ENCODE measurements around the gene ARGLU1. TPM values are rescaled to one million over a fixed set of nuclear protein-coding genes. Genes with fewer than 3 reads are reported as not detected.

Gene ARGLU1
- total RNA-seq, 2 donors from 2014 or later = 69.9 to 72.8 TPM

DNA sequence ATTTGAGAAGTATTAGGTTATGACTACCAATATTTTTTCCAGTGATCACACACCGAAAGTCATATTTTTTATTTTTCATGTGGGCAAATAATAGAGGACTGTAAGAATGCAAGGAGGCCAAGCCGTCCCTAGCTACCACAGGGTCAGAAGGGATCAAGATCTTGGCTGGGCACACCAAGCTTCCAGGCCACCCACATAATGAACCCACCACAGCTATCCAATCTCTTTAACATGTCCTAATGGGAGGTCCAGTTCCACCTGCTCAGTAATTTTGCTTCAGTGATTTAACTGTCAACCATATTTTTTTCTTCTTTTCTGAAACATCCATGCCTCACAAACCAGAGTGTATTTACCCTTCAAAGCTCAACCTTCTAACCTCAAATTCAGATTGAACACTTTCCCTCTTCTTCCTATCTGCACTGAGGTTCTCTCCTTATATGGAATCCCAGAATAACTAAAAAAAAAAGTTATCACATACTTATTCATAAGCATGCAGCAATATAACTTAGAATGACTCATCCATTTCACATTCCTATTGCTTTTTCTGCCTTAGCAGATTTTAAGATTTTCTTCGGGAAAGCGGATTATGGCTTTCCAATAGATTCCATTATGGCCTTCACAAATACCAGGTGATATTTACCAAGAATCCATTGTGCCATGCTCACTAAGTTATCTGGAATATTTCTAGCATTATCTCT, 12.2 kb downstream of the ARGLU1 start:
- intact Hi-C loops (cut with DNase I) = no loop called here
- DNase-seq (ENCODE audit: low spot score) = no peak

DNA sequence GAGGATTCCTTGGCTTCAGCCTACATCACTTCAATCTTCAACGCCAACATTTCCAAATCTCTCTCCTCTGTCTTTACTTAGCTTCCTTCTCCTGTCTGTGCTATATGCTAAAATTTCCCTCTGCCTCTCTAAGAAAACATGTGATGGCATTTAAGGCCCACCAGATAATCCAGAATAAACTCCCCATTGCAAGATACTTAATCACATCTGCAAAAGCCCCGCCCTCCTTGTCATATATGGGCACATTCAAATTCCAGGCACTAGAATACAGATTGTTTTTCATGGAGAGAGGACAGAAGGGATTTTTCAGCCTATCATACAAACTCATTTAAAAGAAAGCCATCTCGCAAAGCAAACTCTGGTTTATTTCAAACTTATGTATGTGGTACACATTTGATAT, 16.2 kb downstream of the ARGLU1 start:
- intact Hi-C loops (cut with DNase I) = no loop called here
- DNase-seq (ENCODE audit: low spot score) = no peak

DNA sequence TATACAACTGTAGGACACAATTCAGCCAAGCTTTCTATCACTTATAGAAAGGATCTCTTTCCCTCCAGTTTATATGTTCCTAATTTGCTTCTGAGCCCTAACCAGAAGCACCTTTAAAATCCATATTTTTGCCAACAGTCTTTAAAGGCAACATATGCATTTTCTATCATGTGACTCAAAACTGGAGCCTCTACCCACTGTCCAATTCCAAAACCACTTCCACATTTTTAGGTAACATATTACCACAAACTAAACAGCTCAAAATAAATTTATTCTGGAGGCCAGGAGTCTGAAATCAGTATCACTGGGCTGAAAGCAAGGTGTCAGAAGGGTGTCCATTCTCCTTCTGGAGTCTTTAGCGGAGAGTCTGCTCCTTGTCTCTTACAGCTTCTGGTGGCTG, 16.6 kb downstream of the ARGLU1 start:
- intact Hi-C loops (cut with DNase I) = no loop called here
- no peak for DNase-seq (ENCODE audit: low spot score)

DNA sequence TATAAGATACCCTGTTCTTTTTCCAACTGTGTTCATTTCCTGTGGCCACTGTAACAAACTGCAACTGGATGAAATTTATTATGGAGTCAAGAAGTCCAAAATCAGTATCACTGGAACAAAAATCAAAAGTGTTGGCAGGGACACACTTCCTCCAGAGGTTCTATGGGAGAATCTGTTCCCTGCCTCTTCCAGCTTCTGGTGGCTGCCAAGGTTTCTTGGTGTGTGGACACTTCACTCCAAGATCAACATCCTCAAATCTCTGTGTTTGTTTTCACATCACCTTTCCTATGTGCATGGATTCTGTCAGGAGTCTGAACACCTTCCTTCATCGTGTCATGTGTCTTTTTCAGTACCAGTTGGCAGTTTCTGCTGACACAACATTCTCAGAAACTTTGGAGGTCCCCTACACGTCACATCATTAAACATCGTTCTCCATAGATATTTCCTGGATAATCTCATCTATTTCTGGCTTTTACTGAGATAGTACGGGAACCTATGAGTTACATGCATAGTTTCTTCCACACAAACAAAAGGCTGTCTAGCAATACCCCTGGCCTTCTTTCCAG, 17.3 kb downstream of the ARGLU1 start:
- intact Hi-C loops (cut with DNase I) = no loop called here

DNA sequence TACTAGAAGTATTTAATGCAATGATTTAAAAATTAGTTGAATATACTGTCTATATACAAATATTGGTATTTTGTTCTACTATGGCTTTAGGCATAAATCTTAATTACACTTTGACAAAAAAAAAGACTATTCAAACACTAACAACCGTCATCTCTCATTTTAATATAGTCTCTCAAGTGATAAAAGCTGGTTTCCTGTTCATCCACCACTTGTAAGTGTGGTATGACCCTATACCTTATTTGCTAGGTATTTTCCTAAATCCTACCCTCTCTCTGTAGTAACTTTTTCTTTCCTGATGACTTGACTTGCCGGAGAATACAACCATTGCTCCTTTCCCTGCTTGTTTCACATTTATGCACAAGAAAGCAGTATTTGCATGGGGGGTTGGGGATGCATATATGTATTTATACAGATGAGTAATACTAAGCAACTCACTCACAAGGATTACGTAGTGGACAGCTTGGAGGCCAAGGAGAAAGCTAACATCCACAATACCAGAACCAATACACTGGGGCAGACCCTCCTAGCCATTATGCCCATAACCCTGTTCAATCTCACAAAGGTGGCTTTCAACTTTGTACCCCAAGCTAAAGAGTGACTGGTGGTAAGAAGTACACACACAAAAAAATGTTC, 19.8 kb downstream of the ARGLU1 start:
- intact Hi-C loops (cut with DNase I) = no loop called here
- no peak for DNase-seq (ENCODE audit: low spot score)

More for the DNA sequence above, 17.3 kb downstream of the ARGLU1 start:
- no peak for DNase-seq (ENCODE audit: low spot score)

DNA sequence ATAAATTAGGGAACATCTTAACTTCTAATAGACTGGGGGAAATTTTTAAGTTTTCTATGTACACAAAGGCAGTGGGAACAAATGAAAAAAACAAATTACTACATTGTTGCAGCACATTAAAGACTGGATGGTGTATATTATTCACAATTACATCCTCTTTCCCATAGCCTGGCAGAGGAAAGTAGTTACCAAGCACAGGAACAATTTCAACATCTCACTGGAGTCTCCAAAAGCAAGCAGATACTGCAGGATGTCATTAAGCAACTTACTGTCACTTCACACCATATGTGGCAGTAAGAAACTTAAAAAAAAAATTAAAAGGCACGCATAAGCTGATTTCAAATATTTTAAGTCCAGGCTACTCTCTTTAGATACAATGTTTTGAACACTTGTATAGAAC, 26.1 kb downstream of the ARGLU1 start:
- intact Hi-C loops (cut with DNase I) = no loop called here
- DNase-seq (ENCODE audit: low spot score) = no peak

DNA sequence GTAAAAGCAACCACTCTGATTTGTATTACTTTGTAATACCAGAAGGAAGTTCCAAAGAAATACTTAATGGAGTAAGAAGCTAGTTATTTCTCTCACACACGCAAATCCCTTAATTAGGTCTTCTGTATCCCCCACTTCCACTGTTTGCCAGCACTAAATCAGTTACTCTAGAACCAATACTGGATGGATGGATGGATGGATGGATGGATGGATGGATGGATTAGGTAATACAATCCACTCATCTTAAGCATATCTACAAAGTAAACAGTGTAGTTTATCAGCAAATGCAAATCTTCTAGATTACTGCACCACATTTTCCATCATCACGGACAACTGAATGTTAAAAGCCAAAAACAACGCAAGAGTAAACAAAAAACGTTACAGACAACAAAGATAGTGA, 27.3 kb downstream of the ARGLU1 start:
- intact Hi-C loops (cut with DNase I) = no loop called here
- no peak for DNase-seq (ENCODE audit: low spot score)

DNA sequence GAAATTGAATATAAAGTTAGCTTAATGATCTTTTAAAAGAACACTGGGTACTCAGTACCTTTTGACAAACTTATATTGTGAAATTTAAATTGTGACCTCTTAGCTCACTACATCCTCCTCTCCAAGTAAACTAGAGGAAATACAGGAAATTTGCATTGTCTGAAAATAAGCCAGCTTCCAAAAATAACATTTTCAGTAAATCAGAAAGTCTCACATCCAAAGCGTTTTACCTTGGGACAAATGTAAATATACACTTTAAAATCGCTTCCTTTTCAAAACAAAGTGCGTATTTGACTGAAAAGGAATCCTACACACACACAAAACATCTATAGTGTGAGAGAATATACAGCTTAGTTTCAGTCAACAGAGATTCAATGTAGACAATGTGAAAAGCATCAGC, 30.4 kb downstream of the ARGLU1 start:
- DNase-seq (ENCODE audit: low spot score) = no peak
- intact Hi-C loops (cut with DNase I) = no loop called here

DNA sequence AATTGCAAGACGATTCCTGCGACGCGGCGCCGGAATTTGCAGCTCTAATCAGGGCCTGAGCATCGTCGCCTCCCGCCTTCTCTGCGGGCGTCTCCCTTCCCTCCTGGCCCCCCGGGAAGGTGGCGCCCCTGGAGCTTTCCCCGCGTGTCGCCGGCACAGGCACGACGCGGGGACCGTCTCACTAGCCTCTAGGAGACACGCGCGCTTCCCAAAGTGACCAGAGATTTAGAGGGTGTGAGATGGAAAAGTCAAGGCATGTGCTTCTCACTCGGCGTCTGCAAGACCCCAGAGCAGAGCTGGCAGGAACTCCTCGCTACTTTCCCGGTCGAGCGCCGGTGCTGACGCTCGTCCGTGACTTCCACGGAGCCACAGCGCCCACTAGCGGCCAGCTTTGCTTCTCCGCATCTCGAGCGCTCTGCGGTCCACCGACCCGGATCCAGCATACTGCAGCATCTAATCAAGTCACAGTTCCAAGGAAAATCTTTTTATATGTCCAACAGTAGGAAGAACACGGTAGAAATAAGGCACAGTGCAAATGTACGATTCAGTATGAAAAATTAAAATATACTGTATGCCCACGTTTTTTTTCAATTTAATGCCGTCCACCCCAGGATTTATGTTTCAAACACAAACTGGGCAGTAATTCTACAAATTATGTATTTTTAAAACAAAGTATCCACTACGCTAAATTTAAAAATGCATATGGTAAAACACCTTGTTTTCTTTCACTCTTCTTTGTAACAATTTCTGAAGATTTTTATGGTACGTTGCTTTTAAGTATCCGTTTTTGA, 31.5 kb downstream of the ARGLU1 start:
- intact Hi-C loops (cut with DNase I) = no loop called here

DNA sequence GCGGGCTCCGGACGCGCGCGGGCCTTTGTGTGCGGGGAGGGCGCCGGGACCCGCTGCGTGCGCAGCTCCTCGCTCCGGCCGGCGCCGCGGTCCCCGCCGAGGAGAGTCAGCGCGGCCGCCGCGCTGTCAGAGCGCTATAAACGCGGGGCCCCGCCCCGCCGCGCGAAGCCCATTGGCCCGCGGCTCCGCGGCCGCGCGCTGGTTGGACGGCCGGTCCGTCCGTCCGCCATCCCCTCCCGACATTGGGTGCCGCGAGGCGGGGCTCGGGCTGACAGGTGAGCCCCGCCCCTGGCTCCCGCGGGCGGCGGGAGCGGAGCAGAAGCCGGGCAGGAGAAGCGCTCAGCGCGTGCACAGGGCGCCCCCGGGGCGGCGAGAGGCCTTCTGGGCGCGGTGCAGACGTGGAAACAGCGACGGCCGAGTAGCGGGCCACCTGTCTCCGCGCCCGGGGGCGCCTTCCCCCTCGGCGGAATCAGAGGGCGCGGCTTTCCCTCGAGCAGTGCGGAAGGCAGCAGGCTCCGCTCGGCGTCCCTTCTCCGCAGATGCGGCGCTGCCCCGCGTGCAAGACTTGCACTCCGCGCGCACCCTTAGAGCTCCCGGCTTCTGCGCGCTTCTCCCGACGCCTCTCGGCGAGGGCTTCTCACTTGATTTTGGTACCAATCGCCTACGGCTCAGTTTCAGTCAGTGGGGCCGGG, 32.2 kb downstream of the ARGLU1 start, which contains the start of gene EFNB2:
TSS of gene EFNB2 (minus strand) at position 111 of the 692 bp plus-strand sequence. CDS start 698 bp downstream, outside the sequence.
- intact Hi-C loops (cut with DNase I) = no loop called here
- peak; percentile 95 for DNase-seq (ENCODE audit: low spot score)

More for the DNA sequence above, 31.5 kb downstream of the ARGLU1 start:
- DNase-seq (ENCODE audit: low spot score) = peak; percentile 97

DNA sequence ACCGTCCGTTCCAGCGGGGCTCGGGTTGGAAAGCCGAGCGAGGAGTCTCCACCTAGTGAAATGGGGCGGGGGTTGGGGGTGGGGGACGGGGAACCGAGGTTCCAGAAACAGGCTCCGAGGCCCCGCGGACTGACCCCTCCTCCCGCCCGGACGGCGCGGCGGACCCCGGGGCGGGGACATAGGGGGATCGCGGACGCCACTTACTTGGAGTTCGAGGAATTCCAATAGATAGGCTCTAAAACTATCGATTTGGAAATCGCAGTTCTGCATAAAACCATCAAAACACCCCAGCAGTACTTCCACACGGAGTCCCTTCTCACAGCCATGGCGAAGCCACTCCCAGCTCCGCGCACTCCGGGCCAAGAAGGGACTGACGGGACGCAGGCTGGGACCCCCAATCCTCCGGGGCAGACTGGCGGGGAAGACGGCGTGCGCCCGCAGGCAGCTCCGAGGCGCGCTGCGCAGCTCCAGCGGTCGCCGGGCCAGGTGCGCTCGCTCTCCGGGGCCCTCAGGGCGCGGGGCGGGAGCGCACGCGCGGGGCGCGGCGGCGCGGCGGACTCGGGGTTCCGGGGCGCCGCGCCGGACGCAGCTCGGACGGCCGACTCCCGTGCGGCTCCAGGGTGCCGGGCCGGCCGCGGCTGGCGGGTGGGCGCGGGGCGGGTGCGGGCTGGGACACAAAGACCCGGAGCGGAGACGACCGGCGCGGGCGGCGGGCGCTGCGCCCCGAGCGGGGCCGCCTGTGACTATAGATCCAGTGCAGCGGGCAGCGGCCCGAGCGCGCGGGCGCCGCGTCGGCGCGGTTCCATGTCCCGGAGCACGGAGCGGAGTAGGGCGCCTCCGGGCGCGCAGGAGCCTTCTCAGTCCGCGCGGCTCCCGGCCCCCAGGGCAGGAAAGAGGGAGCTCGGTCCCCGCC, 33.0 kb downstream of the ARGLU1 start:
- intact Hi-C loops (cut with DNase I) = no loop called here
- peak; percentile 86 for DNase-seq (ENCODE audit: low spot score)

DNA sequence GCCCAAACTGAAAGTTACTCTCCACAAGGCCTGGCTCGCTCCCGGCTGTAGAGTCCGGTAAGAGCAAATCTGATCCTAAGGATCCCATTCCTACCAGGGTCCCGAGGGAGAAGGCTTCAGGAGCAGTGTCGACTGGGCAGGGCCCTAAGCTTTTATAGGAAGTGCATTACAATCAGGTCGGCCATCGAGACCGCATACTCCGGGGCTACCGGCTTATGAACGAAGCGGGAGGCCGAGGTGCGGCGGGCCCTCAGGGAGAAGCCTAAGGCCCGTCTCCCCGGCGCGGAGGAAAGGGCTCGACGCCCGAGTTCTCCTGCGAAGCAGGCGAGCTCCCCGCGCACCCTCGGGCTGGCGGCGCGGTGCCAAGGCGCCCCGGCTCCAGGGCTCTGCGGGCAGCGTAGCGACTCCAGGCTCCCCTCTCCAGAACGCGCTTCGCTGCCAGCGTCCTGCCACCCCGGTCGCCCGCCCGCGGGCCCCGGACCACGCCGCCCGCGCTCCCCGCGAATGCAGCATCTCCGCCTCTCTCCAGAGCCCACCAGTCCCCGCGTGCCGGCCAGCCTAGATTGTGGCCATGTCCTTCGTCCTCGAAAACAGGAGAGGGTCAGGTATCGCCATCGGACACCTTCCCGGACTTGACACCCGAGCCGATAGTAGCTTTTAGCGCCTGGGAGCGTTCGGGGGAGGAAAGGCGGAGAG, 33.8 kb downstream of the ARGLU1 start:
- peak; percentile 87 for DNase-seq (ENCODE audit: low spot score)
- intact Hi-C loops (cut with DNase I) = no loop called here

DNA sequence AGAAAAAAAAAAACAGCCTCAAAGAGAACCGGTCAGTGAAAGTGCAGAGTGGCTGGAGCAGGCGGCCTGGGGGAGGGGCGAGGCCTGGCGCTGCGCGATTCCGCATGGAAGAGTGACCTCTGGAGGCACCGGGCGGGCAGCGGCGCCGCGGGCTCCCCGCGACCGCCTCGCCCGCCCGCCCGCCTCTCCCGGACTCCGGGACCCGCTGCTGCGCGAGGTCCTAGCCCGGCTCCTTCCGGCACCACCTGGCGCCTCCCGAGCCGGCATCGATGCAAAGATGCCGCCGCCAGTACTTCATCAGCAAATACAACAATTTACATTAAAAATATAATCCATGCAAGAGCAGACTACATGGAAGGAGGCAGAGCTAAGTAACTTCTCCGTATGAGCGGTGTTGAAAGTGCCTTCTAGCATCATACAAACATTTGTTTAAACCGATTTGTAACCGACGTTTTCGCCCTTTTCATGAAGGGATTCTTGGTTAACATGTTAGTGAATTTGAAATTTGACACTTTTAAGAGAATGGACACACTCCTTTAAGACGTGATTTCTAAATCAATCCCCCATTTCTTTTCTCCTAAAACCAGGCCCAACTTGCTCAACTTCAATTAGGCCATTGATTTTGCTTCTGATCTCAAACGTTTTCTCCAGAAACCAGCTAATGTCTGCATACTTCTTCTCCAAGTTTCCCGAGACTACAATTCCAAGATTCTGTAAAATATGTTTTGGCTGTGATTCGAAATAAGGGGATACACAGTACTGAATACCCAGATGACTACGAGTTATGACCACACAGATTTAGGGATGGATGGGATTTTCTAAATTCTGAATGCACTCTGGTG, 34.6 kb downstream of the ARGLU1 start:
- peak; percentile 93 for DNase-seq (ENCODE audit: low spot score)
- intact Hi-C loops (cut with DNase I) = no loop called here

DNA sequence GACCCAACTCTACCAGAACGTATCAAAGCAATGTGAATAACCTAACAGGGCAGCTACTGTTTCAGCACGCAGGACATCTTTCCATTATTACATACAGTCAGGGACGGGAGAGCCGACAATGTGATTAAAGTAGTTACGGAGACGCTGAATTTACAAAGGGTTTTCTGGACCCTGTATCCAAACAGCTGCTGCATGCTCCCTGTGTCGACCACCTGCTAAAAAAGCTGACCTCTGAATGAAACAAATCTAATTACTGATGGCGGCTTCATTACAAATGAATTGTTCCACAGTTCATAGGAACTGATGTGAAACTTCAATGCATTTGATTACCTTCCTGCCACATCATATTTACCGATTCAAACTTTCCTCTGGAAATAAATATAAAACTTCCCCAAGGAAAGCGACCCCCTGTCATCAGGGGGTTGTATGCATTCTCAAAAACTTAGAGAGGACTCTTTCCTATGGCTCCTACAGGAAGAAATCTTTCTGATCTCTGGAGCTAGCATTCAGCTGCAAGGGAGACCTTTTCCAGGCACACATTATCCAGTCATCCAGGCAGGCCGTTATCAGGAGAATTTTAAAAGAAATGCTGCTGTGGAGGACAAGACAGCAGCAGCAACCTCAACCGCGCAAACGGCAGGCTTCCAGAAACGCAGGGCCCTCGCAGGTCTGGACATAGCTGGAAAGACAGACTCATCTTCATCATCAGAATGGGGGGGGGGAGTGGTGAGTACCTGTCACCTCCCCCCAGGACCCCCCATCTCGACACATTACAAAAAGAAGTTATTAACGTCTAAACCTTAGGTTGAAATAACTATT, 35.6 kb downstream of the ARGLU1 start:
- intact Hi-C loops (cut with DNase I) = no loop called here
- DNase-seq (ENCODE audit: low spot score) = no peak

DNA sequence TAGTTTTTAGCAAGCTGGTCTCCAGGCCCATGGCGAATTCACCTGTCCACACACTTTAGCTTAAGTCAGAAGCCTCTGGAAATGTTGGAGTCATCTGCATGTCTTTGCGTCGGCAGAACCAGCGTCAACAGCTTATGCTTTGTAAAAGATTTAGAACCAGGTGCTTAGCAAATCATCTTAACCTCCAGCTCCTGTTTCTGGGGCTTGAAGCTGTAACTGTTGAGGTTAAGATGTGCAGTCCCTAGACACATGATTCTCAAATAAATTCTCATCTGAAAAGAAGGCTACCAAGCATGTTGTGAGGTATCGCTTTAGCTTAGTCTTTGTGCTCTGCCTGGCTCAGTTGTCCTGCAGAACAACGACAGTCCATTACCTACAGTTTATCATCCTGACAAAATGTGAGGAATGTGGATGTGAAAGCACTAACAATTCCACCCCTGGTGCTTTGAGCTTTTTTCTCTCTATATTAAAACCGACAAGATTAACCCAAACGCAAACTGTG, 36.9 kb downstream of the ARGLU1 start:
- no peak for DNase-seq (ENCODE audit: low spot score)
- intact Hi-C loops (cut with DNase I) = no loop called here

Data from posterior vena cava (tissue), 2 donors.